KBM-7 (cell line): ENCODE results near the gene CMSS1.
A peak's percentile ranks its signal among the peaks of the same experiment; 100 is the strongest.

Experiments
- DNase-seq: peaks from one replicate; pipeline ENCODE4 v3.0.0-alpha.2; 2015
- in situ Hi-C: fragments of 300-500 bp; cut with MboI; formaldehyde crosslinking; loops from 2 replicates; pipeline ENCODE4 v1.14.3; 2020; ENCODE audit warnings: low sequenced_read_pairs, low pct_unique_long_range_greater_than_20kb, mixed read lengths

Gene CMSS1

GRCh38 chr3:99867594-99868310 lies 50.1 kb downstream of the CMSS1 start:
- no peak for DNase-seq
- in situ Hi-C loops: loop anchor here (25.0 kb wide), 1 partner anchor 195 kb away; no protein-coding TSS in a partner anchor

- in situ Hi-C loops: loop anchor here (25.0 kb wide), 1 partner anchor 194 kb away; no protein-coding TSS in a partner anchor
Observed at GRCh38 chr3:99868311-99868646, 50.6 kb downstream of the CMSS1 start.

GRCh38 chr3:99869621-99870020 lies 52.0 kb downstream of the CMSS1 start:
- in situ Hi-C loops: loop anchor here (25.0 kb wide), 1 partner anchor 193 kb away; no protein-coding TSS in a partner anchor
- no peak for DNase-seq

More at GRCh38 chr3:99868311-99868646, 50.6 kb downstream of the CMSS1 start:
- no peak for DNase-seq

GRCh38 chr3:99870712-99871111 lies 53.0 kb downstream of the CMSS1 start:
- no peak for DNase-seq
- in situ Hi-C loops: loop anchor here (25.0 kb wide), 1 partner anchor 192 kb away; no protein-coding TSS in a partner anchor

- in situ Hi-C loops: loop anchor here (25.0 kb wide), 1 partner anchor 191 kb away; no protein-coding TSS in a partner anchor
- no peak for DNase-seq
Observed at GRCh38 chr3:99871231-99872045, 53.8 kb downstream of the CMSS1 start.

DNA sequence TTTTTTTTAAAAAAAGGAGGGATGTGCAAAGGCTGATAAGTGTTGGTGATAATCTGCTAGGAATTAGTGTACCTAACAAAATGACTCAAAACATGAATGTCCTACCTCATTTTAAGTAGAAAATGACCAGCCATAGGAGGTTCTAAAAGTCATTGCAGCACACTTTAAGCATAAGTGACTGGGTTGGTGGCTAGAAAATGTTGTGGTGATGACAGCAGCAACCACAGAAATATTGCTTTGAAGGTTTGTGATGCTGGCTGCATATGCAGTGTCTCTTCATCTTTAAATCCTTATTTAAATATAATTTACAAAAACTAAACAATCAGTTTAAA lies 55.2 kb downstream of the CMSS1 start:
- in situ Hi-C loops: loop anchor here (25.0 kb wide), 1 partner anchor 189 kb away; no protein-coding TSS in a partner anchor
- no peak for DNase-seq

GRCh38 chr3:99873269-99874102 lies 55.8 kb downstream of the CMSS1 start:
- DNase-seq: no peak
- in situ Hi-C loops: loop anchor here (25.0 kb wide), 1 partner anchor 189 kb away; no protein-coding TSS in a partner anchor

DNA sequence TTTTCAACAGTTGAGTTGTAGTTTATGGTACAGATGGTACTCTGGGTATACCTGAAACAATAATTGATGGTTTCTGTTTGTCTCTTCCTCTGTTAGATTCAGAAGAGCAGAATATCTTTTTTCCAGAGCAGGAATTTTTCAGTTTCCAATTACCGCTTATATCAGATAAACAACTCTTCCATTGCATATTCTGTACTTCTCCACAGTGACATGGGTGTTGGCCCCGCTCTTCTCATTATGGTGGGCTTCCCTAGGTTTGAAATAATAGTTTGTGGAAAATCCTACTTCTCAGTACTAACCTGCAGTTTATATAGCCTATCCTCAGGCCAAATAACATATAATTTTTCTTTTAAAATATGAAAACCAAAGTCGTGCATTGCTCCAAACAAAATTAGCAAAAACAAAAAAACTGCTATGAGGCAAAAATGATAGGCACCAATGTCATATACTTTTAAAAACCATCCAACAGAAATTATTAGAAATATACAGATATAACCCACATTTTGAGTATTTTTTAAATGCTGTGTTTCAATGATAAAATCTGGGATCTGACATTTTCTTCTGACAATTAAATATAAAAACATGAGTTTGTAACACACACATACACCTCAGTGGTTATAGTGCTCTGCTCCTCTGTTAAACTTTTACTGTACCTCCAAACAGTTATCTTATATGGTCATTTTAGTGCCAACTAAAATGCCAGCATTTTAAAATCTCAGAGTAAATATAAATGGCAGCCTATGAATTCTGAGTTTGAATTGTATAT lies 56.8 kb downstream of the CMSS1 start:
- no peak for DNase-seq
- in situ Hi-C loops: loop anchor here (25.0 kb wide), 1 partner anchor 188 kb away; no protein-coding TSS in a partner anchor

DNA sequence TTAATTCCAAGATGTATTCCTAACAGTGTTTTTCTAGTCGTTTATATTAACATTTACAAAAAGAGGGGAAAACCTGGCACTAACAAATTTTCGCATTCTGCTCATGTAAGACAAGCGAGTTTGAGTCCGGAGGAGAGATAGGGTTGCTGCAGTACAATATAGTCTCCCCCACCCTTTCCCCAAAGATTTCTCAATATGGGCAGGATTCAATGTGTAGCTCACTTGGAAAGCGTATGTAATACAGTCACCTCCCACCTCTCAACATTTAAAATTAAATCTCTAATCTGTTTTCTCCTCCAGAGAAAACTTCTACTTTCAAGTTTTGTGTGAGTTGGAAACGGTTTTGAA lies 57.9 kb downstream of the CMSS1 start:
- in situ Hi-C loops: no loop called here
- peak; percentile 71 for DNase-seq

DNA sequence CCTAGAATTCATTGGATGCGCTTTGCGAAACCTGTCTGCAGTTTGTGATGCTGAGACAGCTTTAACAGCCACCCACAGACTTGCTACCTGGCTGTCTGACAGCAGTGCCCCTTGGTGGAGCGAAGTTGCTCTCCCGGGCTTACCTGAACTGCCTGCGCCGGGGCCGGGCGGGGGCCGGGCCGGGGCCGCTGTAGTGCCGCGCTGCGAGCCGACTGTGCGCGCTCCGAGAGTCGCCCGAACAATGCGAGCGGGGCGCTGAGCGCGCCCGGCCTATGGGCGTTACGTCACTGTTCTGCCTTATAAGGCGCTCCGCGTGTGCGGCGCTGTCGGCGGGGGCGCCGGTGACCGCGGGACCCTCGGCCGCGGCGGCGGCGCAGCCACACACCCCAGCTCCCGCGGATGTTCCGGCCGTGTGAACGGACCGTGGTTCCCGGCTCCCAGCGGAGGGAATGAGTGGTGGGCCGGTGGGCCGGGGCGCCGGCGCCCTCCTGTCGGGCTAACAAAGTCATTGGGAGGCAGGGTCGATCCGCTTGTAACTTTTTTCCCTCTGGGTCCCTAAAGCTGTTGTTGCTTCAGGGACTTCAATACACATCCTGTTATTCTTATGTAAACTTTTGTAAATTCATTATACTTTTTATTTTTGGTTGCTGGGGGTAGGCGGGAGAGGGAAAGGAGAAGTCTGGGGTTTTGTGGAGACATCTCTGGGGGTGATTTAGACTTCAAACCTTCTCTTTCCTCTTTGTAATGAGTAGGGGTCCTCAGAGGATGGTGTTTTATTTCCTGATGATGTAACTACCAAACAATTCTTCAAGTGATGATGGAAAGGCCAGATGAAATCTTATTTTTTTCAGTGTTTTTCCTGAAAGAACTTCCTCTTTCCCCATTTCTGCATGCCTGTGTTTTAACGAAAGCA lies 58.5 kb downstream of the CMSS1 start:
- DNase-seq: peak; percentile 77
- in situ Hi-C loops: no loop called here

GRCh38 chr3:99877031-99877579 lies 59.4 kb downstream of the CMSS1 start:
- DNase-seq: no peak
- in situ Hi-C loops: no loop called here

GRCh38 chr3:99878005-99878404 lies 60.3 kb downstream of the CMSS1 start:
- DNase-seq: no peak
- in situ Hi-C loops: no loop called here

- no peak for DNase-seq
- in situ Hi-C loops: no loop called here
Observed at GRCh38 chr3:99879275-99879674, 61.6 kb downstream of the CMSS1 start.

- DNase-seq: no peak
Observed at GRCh38 chr3:99881121-99881524, 63.5 kb downstream of the CMSS1 start.

DNA sequence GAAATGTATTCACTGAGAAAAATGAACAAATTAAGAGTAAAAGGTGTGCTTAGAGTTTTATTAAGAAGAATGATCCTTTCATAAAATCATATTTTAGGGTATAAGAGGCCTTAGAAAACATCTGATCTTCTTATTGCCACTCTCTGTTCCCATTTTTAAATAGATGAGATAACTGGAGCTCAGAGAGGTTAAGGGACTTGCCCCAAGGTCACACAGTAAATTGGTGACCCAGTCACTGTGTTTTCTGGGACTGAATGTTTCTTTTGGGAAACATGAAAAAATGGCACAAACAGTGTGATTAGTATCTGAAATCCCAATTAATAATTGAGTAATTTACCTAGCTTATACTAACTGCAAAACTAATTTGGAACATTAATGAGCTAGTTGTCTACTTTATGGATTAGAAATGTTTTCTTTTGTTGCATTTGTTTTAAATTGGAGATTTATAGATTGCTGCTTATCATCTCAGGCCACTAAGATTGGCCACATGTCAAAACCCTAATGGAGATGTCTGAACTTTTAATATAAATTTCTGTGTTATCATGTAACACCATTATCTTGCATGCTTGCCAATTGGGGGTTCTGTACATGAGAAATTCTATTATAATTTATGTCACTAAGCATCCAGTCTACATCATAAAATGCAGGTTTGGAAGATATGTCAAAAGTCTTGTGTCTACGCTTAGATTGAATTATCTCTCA lies 64.9 kb downstream of the CMSS1 start:
- no peak for DNase-seq
- in situ Hi-C loops: no loop called here

More at GRCh38 chr3:99881121-99881524, 63.5 kb downstream of the CMSS1 start:
- in situ Hi-C loops: no loop called here

DNA sequence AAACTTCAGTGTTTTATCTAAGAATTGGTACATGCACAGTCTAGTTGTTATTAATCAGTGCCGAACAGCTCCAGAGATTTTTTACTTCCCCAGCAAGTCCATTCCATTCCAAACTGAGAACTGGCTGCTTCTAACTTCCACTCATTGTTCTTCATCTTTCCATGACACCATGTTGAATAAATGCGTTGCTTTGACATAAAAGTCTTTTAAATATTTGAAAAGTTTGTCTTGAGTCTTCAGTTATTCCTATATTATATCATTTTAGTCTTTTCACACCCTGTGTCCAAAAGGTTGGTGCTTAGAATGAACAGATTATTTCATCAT lies 65.4 kb downstream of the CMSS1 start:
- in situ Hi-C loops: no loop called here

GRCh38 chr3:99883693-99884092 lies 66.0 kb downstream of the CMSS1 start:
- no peak for DNase-seq
- in situ Hi-C loops: no loop called here

More for the DNA sequence above, 65.4 kb downstream of the CMSS1 start:
- no peak for DNase-seq
